ENCODE measurements around the gene XAF1. TPM values are rescaled to one million over a fixed set of nuclear protein-coding genes. Genes with fewer than 3 reads are reported as not detected.

XAF1 gene
- total RNA-seq, 1 donor: 45.8 TPM

DNA sequence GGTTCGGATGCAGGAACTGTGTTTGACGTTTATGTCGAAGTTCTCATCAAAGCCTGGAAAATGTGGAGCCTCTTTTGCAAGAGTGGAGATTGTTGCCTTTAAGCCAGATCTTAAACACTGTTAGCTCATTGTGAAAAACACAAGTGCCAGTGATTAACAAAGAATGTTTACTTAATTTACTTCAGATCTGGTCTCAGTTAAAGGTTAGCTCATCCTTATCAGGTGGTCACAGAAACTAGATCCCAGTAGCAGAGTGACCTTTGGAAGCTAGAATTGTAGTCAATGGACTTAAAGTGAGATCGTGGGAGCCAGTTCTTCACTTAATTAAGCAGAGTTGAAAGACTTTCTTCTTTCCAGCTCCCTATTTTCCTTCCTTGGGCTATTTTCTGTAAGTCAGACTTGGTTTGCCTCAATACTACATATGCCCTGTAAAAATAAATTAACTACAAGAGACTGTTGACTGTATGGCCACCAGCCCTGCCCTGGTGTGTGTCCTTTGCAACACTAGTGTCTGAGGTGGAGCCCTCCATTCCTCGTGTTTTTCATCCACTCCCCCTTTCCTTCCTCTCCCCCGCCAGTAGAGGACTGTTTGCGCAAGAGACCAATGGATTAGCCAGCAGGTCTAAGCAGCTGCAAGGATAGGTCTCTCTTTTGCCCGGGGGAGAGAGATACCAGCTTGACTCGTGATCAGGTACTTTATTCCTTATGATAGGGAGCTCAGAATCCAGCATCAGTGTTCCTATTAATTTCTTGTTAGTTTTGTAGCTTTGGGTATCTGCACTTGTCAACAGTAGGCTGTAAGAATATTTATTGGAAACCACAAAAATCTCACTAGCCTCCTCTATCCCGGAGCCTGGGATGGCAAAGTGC is 40.4 kb downstream of the XAF1 start:
- TF ChIP-seq CTCF (IDR thresholded peaks at IDR 0.05; ENCODE audit: insufficient read depth, low read depth, low read length): no peak
- DNase-seq (ENCODE audit: low read depth): peak; percentile 13
- H3K4me3 ChIP-seq (ENCODE audit: low read depth, low read length): no peak overlapping the region

DNA sequence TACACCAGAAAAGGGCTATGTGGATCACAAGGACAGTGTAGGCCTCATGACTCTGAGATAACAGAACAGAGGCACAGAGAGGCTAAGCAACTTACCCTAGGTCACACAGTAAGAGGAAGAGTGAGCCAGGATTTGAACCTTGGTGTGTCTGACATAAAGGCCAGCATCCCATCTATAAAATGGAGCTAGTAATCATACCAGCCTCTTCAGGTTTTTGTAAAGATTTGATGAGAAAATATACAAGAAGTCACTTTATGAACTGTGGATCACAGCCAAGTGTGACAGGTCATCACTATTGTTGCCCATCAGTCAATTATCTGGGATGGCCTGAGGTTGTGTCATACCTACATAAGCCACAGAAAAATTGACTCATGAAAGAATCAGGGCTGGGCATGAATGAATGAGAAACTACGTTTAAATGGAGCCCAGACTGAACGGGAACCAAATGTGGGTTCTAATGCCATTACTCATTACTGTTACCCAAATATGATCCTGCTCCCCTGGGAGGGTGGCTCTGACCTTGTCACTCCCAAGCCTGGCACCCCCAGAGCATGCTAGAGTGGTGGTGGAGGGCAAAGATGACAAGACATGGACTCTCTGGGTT is 41.1 kb downstream of the XAF1 start:
- no peak for TF ChIP-seq CTCF (IDR thresholded peaks at IDR 0.05; ENCODE audit: insufficient read depth, low read depth, low read length)
- DNase-seq (ENCODE audit: low read depth): no peak
- no peak overlapping the region for H3K4me3 ChIP-seq (ENCODE audit: low read depth, low read length)

DNA sequence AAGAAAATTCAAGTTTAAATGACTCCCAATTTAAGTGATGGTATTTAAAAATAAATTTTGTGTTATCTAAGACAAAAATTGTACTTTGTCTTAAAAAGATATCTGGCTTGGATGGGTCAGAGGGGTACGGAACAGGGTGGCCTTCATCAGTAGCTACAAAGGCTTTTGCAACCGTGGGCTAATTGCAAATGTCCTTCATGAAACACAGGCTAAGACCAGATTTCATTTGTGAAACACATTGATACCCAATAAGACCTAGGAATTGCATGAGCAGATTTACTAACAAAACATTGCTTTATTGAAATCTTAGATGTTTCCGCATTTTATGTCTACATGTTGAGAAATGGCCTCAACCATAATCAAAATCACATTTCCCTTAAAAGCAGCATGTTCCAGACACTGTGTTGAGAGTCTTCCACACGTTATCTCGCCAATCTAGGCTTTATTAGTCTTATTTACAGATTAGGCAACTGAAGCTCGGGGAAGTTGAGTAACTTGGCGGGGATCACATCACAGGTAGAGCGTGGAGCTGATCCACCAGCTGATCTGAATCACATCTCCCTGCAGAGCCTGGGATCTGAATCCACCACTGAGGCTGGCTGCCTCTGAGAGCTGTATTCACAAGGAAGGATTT is 42.0 kb downstream of the XAF1 start:
- peak; percentile 64 for DNase-seq (ENCODE audit: low read depth)
- no peak for TF ChIP-seq CTCF (IDR thresholded peaks at IDR 0.05; ENCODE audit: insufficient read depth, low read depth, low read length)
- no peak overlapping the region for H3K4me3 ChIP-seq (ENCODE audit: low read depth, low read length)

GRCh38 chr17:6799738-6800137 is 43.9 kb downstream of the XAF1 start:
- TF ChIP-seq CTCF (IDR thresholded peaks at IDR 0.05; ENCODE audit: insufficient read depth, low read depth, low read length): no peak
- no peak for DNase-seq (ENCODE audit: low read depth)

GRCh38 chr17:6800422-6801027 is 44.7 kb downstream of the XAF1 start:
- no peak for DNase-seq (ENCODE audit: low read depth)
- no peak for TF ChIP-seq CTCF (IDR thresholded peaks at IDR 0.05; ENCODE audit: insufficient read depth, low read depth, low read length)
- H3K4me3 ChIP-seq (ENCODE audit: low read depth, low read length): no peak overlapping the region

More at GRCh38 chr17:6799738-6800137, 43.9 kb downstream of the XAF1 start:
- no peak overlapping the region for H3K4me3 ChIP-seq (ENCODE audit: low read depth, low read length)

DNA sequence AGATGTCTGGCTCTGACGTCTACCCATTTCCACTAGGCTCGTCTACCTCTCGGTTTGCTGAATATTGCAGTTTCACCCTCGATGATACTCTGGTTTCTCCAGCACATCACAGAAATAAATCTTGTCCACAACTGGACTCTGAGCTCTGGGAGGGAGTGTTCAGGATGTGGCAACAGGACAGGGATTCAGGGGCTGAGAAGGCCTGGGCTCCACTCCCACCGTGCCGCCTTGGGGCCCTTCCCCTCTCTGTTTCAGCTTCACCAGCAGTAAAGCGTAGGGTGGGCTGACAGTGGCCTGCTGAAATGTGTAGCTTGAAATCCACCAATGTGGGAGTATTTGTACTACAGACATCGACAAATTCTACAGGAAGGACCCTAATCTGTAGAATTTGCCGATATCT is 55.7 kb downstream of the XAF1 start:
- no peak overlapping the region for H3K4me3 ChIP-seq (ENCODE audit: low read depth, low read length)
- no peak for TF ChIP-seq CTCF (IDR thresholded peaks at IDR 0.05; ENCODE audit: insufficient read depth, low read depth, low read length)
- DNase-seq (ENCODE audit: low read depth): no peak

Data from fibroblast of villous mesenchyme (primary cell).